CD1c-positive myeloid dendritic cell (primary cell): ENCODE results near the gene PLP2.
A peak's percentile ranks its signal among the peaks of the same experiment; 100 is the strongest.

ENCODE experiments used
- DNase-seq: peaks from one replicate; pipeline ENCODE4 v3.0.0-alpha.2; 2016; ENCODE audit errors: extremely low spot score

The PLP2 gene

GRCh38 chrX:49209434-49210251, 37.9 kb downstream of the PLP2 start:
- DNase-seq = peak; percentile 52

- no peak for DNase-seq
Measured at GRCh38 chrX:49210406-49210805, 38.7 kb downstream of the PLP2 start.

- no peak for DNase-seq
Measured at GRCh38 chrX:49211074-49211473, 39.4 kb downstream of the PLP2 start.

- DNase-seq = no peak
Measured at GRCh38 chrX:49212209-49212608, 40.5 kb downstream of the PLP2 start.

- DNase-seq = no peak
Measured at GRCh38 chrX:49212861-49213260, 41.2 kb downstream of the PLP2 start.

- DNase-seq = no peak
Measured at GRCh38 chrX:49214416-49214815, 42.7 kb downstream of the PLP2 start.

GRCh38 chrX:49214996-49215526, 43.4 kb downstream of the PLP2 start:
- DNase-seq = no peak

- no peak for DNase-seq
Measured at GRCh38 chrX:49220100-49220499, 48.4 kb downstream of the PLP2 start.

GRCh38 chrX:49221868-49222267, 50.2 kb downstream of the PLP2 start:
- no peak for DNase-seq
